HepG2 (cell line): Measurements from ENCODE around the gene TBC1D32. TPM values are rescaled to one million over a fixed set of nuclear protein-coding genes. Genes with fewer than 3 reads are reported as not detected.

Experiments used
- ATAC-seq: fragments of 200-7000 bp; cut with Tn5 transposase; 3 replicates; pipeline ENCODE4 v1.9.1; 2020; ENCODE audit warnings: mild to moderate bottlenecking, moderate library complexity
- BruUV-seq: library from RNA; stranded (reverse); fragments of 400-500 nt; replicated peaks from 2 replicates; lab custom pipeline; 2021; lab: Mats Ljungman, UMichigan
- CTCF ChIA-PET: fragments of 300-600 bp; formaldehyde crosslinking; extraction: SDS; loops from one replicate; lab custom pipeline; 2021; ENCODE audit warnings: low total read pairs, inconsistent platforms, low intra/inter-chr PET ratio; lab: Yijun Ruan, JAX
- POLR2A ChIA-PET: fragments of 350-600 bp; sonication (Branson Sonifier 250); formaldehyde crosslinking; loops from one replicate; lab custom pipeline; 2020; ENCODE audit warnings: antibody characterized with exemption, inconsistent platforms; lab: Yijun Ruan, JAX
- DNase-seq: peaks from one replicate; pipeline ENCODE4 v3.0.0-alpha.2; 2015; ENCODE audit warnings: low spot score
- FAIRE-seq: peaks from 3 replicates; lab custom pipeline; 2011; peaks lifted over from hg19 to GRCh38; lab: Jason Lieb, UNC
- H2AFZ ChIP-seq: one replicate; pipeline ENCODE4 v1.6.1; 2011; ENCODE audit warnings: low read length, inconsistent platforms
- H3K27ac ChIP-seq: fragments of 300-600 bp; 3 replicates; pipeline ENCODE4 v1.8.0; 2011; ENCODE audit warnings: mixed run types, mild to moderate bottlenecking, mixed read lengths, low read length, inconsistent platforms; ENCODE audit not compliant: insufficient read depth; ENCODE audit errors: extremely low read length
- H3K27me3 ChIP-seq, 2 experiments: fragments of 200-600 bp in 1 of 2; 2 replicates in 1 of 2; 3 replicates in 1 of 2; pipeline versions ENCODE4 v1.6.0 to v1.8.0; 2011; ENCODE audit warnings: low read length in 2 of 2, mild to moderate bottlenecking in 2 of 2, moderate library complexity in 2 of 2, inconsistent platforms in 1 of 2; ENCODE audit not compliant: insufficient read depth in 2 of 2, control insufficient read depth in 1 of 2
- H3K36me3 ChIP-seq, 2 experiments: fragments of 200-600 bp in 1 of 2; replicated peaks in 1 of 2; 2 replicates in 1 of 2; 3 replicates in 1 of 2; pipeline versions ENCODE4 v1.5.1 to v1.8.0; 2011; ENCODE audit warnings: low read length in 2 of 2, inconsistent platforms in 1 of 2; ENCODE audit not compliant: insufficient read depth in 2 of 2, control insufficient read depth in 1 of 2
- H3K4me1 ChIP-seq: 2 replicates; pipeline ENCODE4 v1.5.1; 2012; ENCODE audit warnings: low read length, inconsistent platforms; ENCODE audit not compliant: insufficient read depth
- H3K4me2 ChIP-seq: 2 replicates; pipeline ENCODE4 v1.6.0; 2011; ENCODE audit warnings: low read depth, low read length, inconsistent platforms
- H3K4me3 ChIP-seq, 3 experiments: fragments of 200-600 bp in 1 of 3; sonication (generic), shearing (Covaris generic) in 1 of 3; replicated peaks in 1 of 3; 2 replicates each; pipeline ENCODE4 v1.5.1; 2011 to 2016; ENCODE audit warnings: low read length in 3 of 3, inconsistent platforms in 2 of 3, low read depth in 2 of 3, mild to moderate bottlenecking in 2 of 3, control low read depth in 1 of 3, mixed read lengths in 1 of 3; ENCODE audit not compliant: insufficient read depth in 1 of 3
- H3K79me2 ChIP-seq: one replicate; pipeline ENCODE4 v1.6.1; 2011; ENCODE audit warnings: low read length, inconsistent platforms; ENCODE audit not compliant: insufficient read depth
- H3K9ac ChIP-seq: 2 replicates; pipeline ENCODE4 v1.6.0; 2011; ENCODE audit warnings: mild to moderate bottlenecking, low read depth, low read length, inconsistent platforms; ENCODE audit not compliant: insufficient read depth
- H3K9me3 ChIP-seq: 2 replicates; pipeline ENCODE4 v1.5.1; 2012; ENCODE audit warnings: mild to moderate bottlenecking, low read length
- H4K20me1 ChIP-seq: 2 replicates; pipeline ENCODE4 v1.6.0; 2011; ENCODE audit warnings: inconsistent platforms, mild to moderate bottlenecking, low read length, moderate library complexity; ENCODE audit not compliant: insufficient read depth
- HNRNPK ChIP-seq: fragments of 200-400 bp; formaldehyde crosslinking; IDR thresholded peaks from 2 replicates; pipeline ENCODE4 v1.6.1; 2018; ENCODE audit warnings: low read length, low read depth, moderate library complexity, mild to moderate bottlenecking; ENCODE audit not compliant: poor library complexity, severe bottlenecking
- IKZF1 ChIP-seq: fragments of 450-650 bp; IDR thresholded peaks from 2 replicates; pipeline ENCODE4 v1.7.1; 2016
- KLF9 ChIP-seq: IDR thresholded peaks from 2 replicates; pipeline ENCODE4 v1.6.1; 2016; ENCODE audit warnings: low read depth
- NFRKB ChIP-seq: fragments of 450-650 bp; IDR thresholded peaks from 2 replicates; pipeline ENCODE4 v1.6.1; 2017
- SATB2 ChIP-seq: sonication (generic); formaldehyde crosslinking; IDR thresholded peaks from 2 replicates; pipeline ENCODE4 v1.5.0; 2020; ENCODE audit warnings: missing genetic modification reagents
- SKI ChIP-seq: fragments of 450-650 bp; IDR thresholded peaks from one replicate; pipeline ENCODE4 v1.6.1; 2018; ENCODE audit warnings: mild to moderate bottlenecking; ENCODE audit not compliant: partially characterized antibody
- SMARCC2 ChIP-seq: fragments of 450-650 bp; IDR thresholded peaks from 2 replicates; pipeline ENCODE4 v1.6.1; 2017; ENCODE audit warnings: antibody characterized with exemption, mild to moderate bottlenecking
- SP5 ChIP-seq: IDR thresholded peaks from 2 replicates; pipeline ENCODE4 v1.6.1; 2016; ENCODE audit warnings: low read depth, borderline replicate concordance
- ZNF562 ChIP-seq: sonication (generic); formaldehyde crosslinking; IDR thresholded peaks from 2 replicates; pipeline ENCODE4 v1.8.0; 2022; ENCODE audit warnings: missing genetic modification reagents, borderline replicate concordance
- ZNF563 ChIP-seq: sonication (generic); formaldehyde crosslinking; IDR thresholded peaks from 2 replicates; pipeline ENCODE4 v1.8.0; 2022; ENCODE audit warnings: mild to moderate bottlenecking, moderate library complexity, missing genetic modification reagents
- WGBS: methylation state at CpG from one replicate; pipeline ENCODE4 v1.1.6; 2017; ENCODE audit warnings: low lambda C conversion rate; 5-methylcytosine and 5-hydroxymethylcytosine counted together
- in situ Hi-C: cut with HindIII; loops from 2 replicates; pipeline ENCODE4 v1.10.0; 2017; ENCODE audit warnings: low pct_unique_long_range_greater_than_20kb; ENCODE audit not compliant: extremely low pct_ligation_motif_present
- intact Hi-C: fragments of 100-400 bp; cut with micrococcal nuclease; formaldehyde crosslinking; loops from one replicate; pipeline ENCODE4 v1.10.0; 2022; ENCODE audit not compliant: unreplicated experiment
- polyA plus RNA-seq, 8 experiments: library from polyadenylated mRNA; depleted of rRNA in 3 of 8; stranded (reverse) in 7 of 8; unstranded in 1 of 8; fragments of >200 nt; fragmentation: Illumina TruSeq in 4 of 8; extraction: Trizol in 4 of 8; gene quantifications; 2 replicates each; pipeline versions ENCODE4 v1.2.1 to v1.2.3, GENCODE V29; 2011 to 2016; ENCODE audit warnings: low read depth in 4 of 8, missing spikeins in 1 of 8, mixed read lengths in 1 of 8; ENCODE audit not compliant: insufficient read depth in 1 of 8
- total RNA-seq, 5 experiments: library from RNA; depleted of rRNA; stranded (reverse); fragments of >200 nt; fragmentation: Illumina TruSeq; extraction: Trizol; gene quantifications; 2 replicates each; pipeline ENCODE4 v1.2.3, GENCODE V29; 2016; ENCODE audit warnings: low read depth in 1 of 5
- TF ChIP-seq, protein P1 (sequence below): sonication (generic); formaldehyde crosslinking; IDR thresholded peaks from 2 replicates; pipeline ENCODE4 v1.8.0; 2022; ENCODE audit warnings: mild to moderate bottlenecking, missing genetic modification reagents, borderline replicate concordance
- TF ChIP-seq, protein P2 (sequence below): sonication (generic); formaldehyde crosslinking; IDR thresholded peaks from 2 replicates; pipeline ENCODE4 v1.9.0; 2021; ENCODE audit warnings: mild to moderate bottlenecking, missing genetic modification reagents
- TF ChIP-seq, protein P3 (sequence below): sonication (generic); formaldehyde crosslinking; IDR thresholded peaks from 2 replicates; pipeline ENCODE4 v1.4.0; 2020; ENCODE audit warnings: mild to moderate bottlenecking, missing genetic modification reagents
- TF ChIP-seq, protein P4 (sequence below): sonication (generic); formaldehyde crosslinking; conservative IDR thresholded peaks from 2 replicates; pipeline ENCODE4 v1.8.1; 2023; ENCODE audit warnings: missing genetic modification reagents

The TBC1D32 gene
- total and polyA plus RNA-seq, 2 of the 13 experiments (the other 11 are each of a cell fraction or from before 2014, with no cell fraction given), result 2.0 to 4.8 TPM

DNA sequence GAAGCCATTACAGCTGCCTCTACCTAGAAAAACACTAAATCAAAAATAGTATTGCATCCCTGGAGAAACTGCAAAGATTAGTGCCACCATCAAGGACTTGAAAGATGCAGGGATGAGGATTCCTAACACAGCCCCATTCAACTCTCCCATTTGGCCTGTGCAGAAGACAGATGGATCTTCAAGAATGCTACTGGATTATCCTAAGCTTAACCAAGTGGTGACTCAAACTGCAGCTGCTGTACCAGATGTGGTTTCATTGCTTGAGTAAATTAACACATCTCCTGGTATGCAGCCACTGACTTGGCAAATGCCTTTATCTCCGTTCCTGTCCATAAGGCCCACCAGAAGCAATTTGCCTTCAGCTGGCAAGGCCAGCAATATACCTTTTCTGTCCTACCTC, 117.4 kb downstream of the TBC1D32 start:
- no TSS peak for BruUV-seq
- H3K36me3 ChIP-seq, result no peaks in the 10 kb centered on the region
- intact Hi-C loops (no loop called here), in situ Hi-C loops (no loop called here)
- H3K9me3 ChIP-seq, result peaks cover 28% of the 10 kb centered on the region
- no peak overlapping the region for H3K4me3 ChIP-seq
- TF ChIP-seq SP5 (CRISPR knock-in tag) (no peak), SKI (no peak), HNRNPK (no peak), NFRKB (no peak), IKZF1 (no peak), SATB2 (CRISPR knock-in tag) (no peak), SMARCC2 (no peak), KLF9 (CRISPR knock-in tag) (no peak), ZNF563 (CRISPR knock-in tag) (no peak), ZNF562 (CRISPR knock-in tag) (no peak)
- TF ChIP-seq, protein P1, sequence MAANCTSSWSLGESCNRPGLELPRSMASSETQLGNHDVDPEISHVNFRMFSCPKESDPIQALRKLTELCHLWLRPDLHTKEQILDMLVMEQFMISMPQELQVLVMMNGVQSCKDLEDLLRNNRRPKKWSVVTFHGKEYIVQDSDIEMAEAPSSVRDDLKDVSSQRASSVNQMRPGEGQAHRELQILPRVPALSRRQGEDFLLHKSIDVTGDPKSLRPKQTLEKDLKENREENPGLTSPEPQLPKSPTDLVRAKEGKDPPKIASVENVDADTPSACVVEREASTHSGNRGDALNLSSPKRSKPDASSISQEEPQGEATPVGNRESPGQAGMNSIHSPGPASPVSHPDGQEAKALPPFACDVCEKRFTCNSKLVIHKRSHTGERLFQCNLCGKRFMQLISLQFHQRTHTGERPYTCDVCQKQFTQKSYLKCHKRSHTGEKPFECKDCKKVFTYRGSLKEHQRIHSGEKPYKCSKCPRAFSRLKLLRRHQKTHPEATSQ, result no peak
- TF ChIP-seq, protein P2, sequence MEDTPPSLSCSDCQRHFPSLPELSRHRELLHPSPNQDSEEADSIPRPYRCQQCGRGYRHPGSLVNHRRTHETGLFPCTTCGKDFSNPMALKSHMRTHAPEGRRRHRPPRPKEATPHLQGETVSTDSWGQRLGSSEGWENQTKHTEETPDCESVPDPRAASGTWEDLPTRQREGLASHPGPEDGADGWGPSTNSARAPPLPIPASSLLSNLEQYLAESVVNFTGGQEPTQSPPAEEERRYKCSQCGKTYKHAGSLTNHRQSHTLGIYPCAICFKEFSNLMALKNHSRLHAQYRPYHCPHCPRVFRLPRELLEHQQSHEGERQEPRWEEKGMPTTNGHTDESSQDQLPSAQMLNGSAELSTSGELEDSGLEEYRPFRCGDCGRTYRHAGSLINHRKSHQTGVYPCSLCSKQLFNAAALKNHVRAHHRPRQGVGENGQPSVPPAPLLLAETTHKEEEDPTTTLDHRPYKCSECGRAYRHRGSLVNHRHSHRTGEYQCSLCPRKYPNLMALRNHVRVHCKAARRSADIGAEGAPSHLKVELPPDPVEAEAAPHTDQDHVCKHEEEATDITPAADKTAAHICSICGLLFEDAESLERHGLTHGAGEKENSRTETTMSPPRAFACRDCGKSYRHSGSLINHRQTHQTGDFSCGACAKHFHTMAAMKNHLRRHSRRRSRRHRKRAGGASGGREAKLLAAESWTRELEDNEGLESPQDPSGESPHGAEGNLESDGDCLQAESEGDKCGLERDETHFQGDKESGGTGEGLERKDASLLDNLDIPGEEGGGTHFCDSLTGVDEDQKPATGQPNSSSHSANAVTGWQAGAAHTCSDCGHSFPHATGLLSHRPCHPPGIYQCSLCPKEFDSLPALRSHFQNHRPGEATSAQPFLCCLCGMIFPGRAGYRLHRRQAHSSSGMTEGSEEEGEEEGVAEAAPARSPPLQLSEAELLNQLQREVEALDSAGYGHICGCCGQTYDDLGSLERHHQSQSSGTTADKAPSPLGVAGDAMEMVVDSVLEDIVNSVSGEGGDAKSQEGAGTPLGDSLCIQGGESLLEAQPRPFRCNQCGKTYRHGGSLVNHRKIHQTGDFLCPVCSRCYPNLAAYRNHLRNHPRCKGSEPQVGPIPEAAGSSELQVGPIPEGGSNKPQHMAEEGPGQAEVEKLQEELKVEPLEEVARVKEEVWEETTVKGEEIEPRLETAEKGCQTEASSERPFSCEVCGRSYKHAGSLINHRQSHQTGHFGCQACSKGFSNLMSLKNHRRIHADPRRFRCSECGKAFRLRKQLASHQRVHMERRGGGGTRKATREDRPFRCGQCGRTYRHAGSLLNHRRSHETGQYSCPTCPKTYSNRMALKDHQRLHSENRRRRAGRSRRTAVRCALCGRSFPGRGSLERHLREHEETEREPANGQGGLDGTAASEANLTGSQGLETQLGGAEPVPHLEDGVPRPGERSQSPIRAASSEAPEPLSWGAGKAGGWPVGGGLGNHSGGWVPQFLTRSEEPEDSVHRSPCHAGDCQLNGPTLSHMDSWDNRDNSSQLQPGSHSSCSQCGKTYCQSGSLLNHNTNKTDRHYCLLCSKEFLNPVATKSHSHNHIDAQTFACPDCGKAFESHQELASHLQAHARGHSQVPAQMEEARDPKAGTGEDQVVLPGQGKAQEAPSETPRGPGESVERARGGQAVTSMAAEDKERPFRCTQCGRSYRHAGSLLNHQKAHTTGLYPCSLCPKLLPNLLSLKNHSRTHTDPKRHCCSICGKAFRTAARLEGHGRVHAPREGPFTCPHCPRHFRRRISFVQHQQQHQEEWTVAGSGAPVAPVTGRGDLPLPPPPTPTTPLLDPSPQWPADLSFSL, result no peak
- TF ChIP-seq, protein P3, sequence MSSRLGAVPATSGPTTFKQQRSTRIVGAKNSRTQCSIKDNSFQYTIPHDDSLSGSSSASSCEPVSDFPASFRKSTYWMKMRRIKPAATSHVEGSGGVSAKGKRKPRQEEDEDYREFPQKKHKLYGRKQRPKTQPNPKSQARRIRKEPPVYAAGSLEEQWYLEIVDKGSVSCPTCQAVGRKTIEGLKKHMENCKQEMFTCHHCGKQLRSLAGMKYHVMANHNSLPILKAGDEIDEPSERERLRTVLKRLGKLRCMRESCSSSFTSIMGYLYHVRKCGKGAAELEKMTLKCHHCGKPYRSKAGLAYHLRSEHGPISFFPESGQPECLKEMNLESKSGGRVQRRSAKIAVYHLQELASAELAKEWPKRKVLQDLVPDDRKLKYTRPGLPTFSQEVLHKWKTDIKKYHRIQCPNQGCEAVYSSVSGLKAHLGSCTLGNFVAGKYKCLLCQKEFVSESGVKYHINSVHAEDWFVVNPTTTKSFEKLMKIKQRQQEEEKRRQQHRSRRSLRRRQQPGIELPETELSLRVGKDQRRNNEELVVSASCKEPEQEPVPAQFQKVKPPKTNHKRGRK (CRISPR knock-in tag), result no peak
- TF ChIP-seq, protein P4, sequence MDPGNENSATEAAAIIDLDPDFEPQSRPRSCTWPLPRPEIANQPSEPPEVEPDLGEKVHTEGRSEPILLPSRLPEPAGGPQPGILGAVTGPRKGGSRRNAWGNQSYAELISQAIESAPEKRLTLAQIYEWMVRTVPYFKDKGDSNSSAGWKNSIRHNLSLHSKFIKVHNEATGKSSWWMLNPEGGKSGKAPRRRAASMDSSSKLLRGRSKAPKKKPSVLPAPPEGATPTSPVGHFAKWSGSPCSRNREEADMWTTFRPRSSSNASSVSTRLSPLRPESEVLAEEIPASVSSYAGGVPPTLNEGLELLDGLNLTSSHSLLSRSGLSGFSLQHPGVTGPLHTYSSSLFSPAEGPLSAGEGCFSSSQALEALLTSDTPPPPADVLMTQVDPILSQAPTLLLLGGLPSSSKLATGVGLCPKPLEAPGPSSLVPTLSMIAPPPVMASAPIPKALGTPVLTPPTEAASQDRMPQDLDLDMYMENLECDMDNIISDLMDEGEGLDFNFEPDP (CRISPR knock-in tag), result no peak
- H3K4me2 ChIP-seq, result no peak overlapping the region
- no peaks in the 10 kb centered on the region for H3K27me3 ChIP-seq
- H4K20me1 ChIP-seq, result no peaks in the 10 kb centered on the region
- 12% methylated on average over 1 of the region's 1 CpG for WGBS
- ATAC-seq, result no peak
- no peaks in the 10 kb centered on the region for H3K4me1 ChIP-seq
- FAIRE-seq, result no peak
- no peak overlapping the region for H2AFZ ChIP-seq
- no peaks in the 10 kb centered on the region for H3K79me2 ChIP-seq
- no peak overlapping the region for H3K27ac ChIP-seq
- no peak for DNase-seq
- H3K9ac ChIP-seq, result no peak overlapping the region
- POLR2A ChIA-PET, result no interaction called here
- CTCF ChIA-PET, result no interaction called here
